GM12878 (cell line): ENCODE measurements around the gene TAF11. TPM values are rescaled to one million over a fixed set of nuclear protein-coding genes. Genes with fewer than 3 reads are reported as not detected.

Experiments used
- ATAC-seq: fragments of 200-7000 bp; cut with Tn5 transposase; 3 replicates; pipeline ENCODE4 v1.9.1; 2020; ENCODE audit warnings: mild to moderate bottlenecking, moderate library complexity
- BruUV-seq: library from RNA; stranded (reverse); fragments of 400-500 nt; replicated peaks from 2 replicates; lab custom pipeline; 2021; lab: Mats Ljungman, UMichigan
- CTCF ChIA-PET: fragments of 300-600 bp; sonication (Branson Sonifier 250); formaldehyde crosslinking; extraction: SDS; loops from one replicate; lab custom pipeline; 2021; ENCODE audit warnings: inconsistent platforms; lab: Yijun Ruan, JAX
- POLR2A ChIA-PET: fragments of 350-600 bp; formaldehyde crosslinking; extraction: SDS; loops from one replicate; lab custom pipeline; 2021; ENCODE audit warnings: inconsistent platforms; lab: Charles Lee
- RAD21 ChIA-PET: fragments of 300-600 bp; sonication (Branson Sonifier 250); formaldehyde crosslinking; loops from one replicate; lab custom pipeline; 2023; ENCODE audit warnings: antibody characterized with exemption; ENCODE audit not compliant: unreplicated experiment; lab: Charles Lee
- SMC1A ChIA-PET: fragments of 300-600 bp; sonication (Branson Sonifier 250); formaldehyde crosslinking; loops from one replicate; lab custom pipeline; 2023; ENCODE audit not compliant: unreplicated experiment, uncharacterized antibody; lab: Charles Lee
- DNase-seq: peaks from one replicate; pipeline ENCODE4 v3.0.0-alpha.2; 2011; ENCODE audit warnings: low read depth, low spot score
- FAIRE-seq: peaks from 3 replicates; lab custom pipeline; 2011; peaks lifted over from hg19 to GRCh38; lab: Jason Lieb, UNC
- H2AFZ ChIP-seq: 2 replicates; pipeline ENCODE4 v1.6.0; 2011; ENCODE audit warnings: low read depth, low read length, control low read depth; ENCODE audit not compliant: control insufficient read depth
- H3K27ac ChIP-seq: 2 replicates; pipeline ENCODE4 v1.5.1; 2011; ENCODE audit warnings: control low read depth; ENCODE audit not compliant: control insufficient read depth, insufficient read depth
- H3K27me3 ChIP-seq, 2 experiments: replicated peaks in 1 of 2; 2 replicates each; pipeline versions ENCODE4 v1.6.0 to v1.6.1; 2011; ENCODE audit warnings: low read length in 1 of 2; ENCODE audit not compliant: control insufficient read depth in 2 of 2, insufficient read depth in 2 of 2
- H3K36me3 ChIP-seq, 2 experiments: 2 replicates each; pipeline ENCODE4 v1.5.1; 2011; ENCODE audit warnings: low read length in 1 of 2; ENCODE audit not compliant: control insufficient read depth in 2 of 2, insufficient read depth in 2 of 2
- H3K4me1 ChIP-seq: 2 replicates; pipeline ENCODE4 v1.6.1; 2011; ENCODE audit warnings: mild to moderate bottlenecking, low read length, moderate library complexity, mixed read lengths; ENCODE audit not compliant: control insufficient read depth, insufficient read depth
- H3K4me2 ChIP-seq: 2 replicates; pipeline ENCODE4 v1.6.0; 2011; ENCODE audit warnings: control low read depth; ENCODE audit not compliant: control insufficient read depth, insufficient read depth
- H3K4me3 ChIP-seq: fragments of 200-600 bp; sonication (generic); 2 replicates; pipeline ENCODE4 v1.5.1; 2016
- H3K79me2 ChIP-seq: 2 replicates; pipeline ENCODE4 v1.6.0; 2011; ENCODE audit warnings: low read length; ENCODE audit not compliant: control insufficient read depth, insufficient read depth
- H3K9ac ChIP-seq: 2 replicates; pipeline ENCODE4 v1.8.0; 2011; ENCODE audit warnings: low read length, control low read depth, mixed read lengths; ENCODE audit not compliant: control insufficient read depth, insufficient read depth
- H3K9me3 ChIP-seq: replicated peaks from 3 replicates; pipeline ENCODE4 v1.5.1; 2011; ENCODE audit warnings: mild to moderate bottlenecking, low read length; ENCODE audit not compliant: control insufficient read depth, insufficient read depth
- H4K20me1 ChIP-seq: 2 replicates; pipeline ENCODE4 v1.6.0; 2011; ENCODE audit not compliant: control insufficient read depth, insufficient read depth
- BCLAF1 ChIP-seq: fragments of 450-650 bp; IDR thresholded peaks from 2 replicates; pipeline ENCODE4 v1.6.1; 2017; ENCODE audit warnings: antibody characterized with exemption, mild to moderate bottlenecking, moderate library complexity
- BHLHE40 ChIP-seq, 2 experiments: fragments of 450-650 bp in 1 of 2; IDR thresholded peaks; 2 replicates each; pipeline ENCODE4 v1.6.1; 2011 to 2017; ENCODE audit warnings: low read depth in 2 of 2, borderline replicate concordance in 1 of 2, improper control_type of control experiment in 1 of 2, low read length in 1 of 2, mild to moderate bottlenecking in 1 of 2
- CEBPZ ChIP-seq: fragments of 150-350 bp; IDR thresholded peaks from 2 replicates; pipeline ENCODE4 v1.6.1; 2016; ENCODE audit warnings: low read depth, low read length
- EP300 ChIP-seq, 2 experiments: fragments of 150-350 bp in 1 of 2; IDR thresholded peaks; 2 replicates each; pipeline ENCODE4 v1.6.1; 2011 to 2012; ENCODE audit warnings: low read depth in 2 of 2, low read length in 2 of 2, borderline replicate concordance in 1 of 2, improper control_type of control experiment in 1 of 2, inconsistent platforms in 1 of 2; ENCODE audit not compliant: control insufficient read depth in 1 of 2
- EZH2 ChIP-seq: IDR thresholded peaks from 2 replicates; pipeline ENCODE4 v1.6.1; 2012; ENCODE audit warnings: low read depth, mild to moderate bottlenecking, control low read depth, inconsistent platforms, low read length, borderline replicate concordance; ENCODE audit not compliant: control insufficient read depth
- IRF5 ChIP-seq: fragments of 450-650 bp; IDR thresholded peaks from 2 replicates; pipeline ENCODE4 v1.6.1; 2017; ENCODE audit warnings: borderline replicate concordance
- MTA2 ChIP-seq: fragments of 450-650 bp; IDR thresholded peaks from 2 replicates; pipeline ENCODE4 v1.6.1; 2016; ENCODE audit warnings: low read depth, mild to moderate bottlenecking, moderate library complexity
- RAD21 ChIP-seq: IDR thresholded peaks from 2 replicates; pipeline ENCODE4 v1.6.1; 2011; ENCODE audit warnings: mild to moderate bottlenecking, low read depth, low read length, moderate library complexity; ENCODE audit not compliant: insufficient read depth
- TCF12 ChIP-seq: IDR thresholded peaks from 2 replicates; pipeline ENCODE4 v1.6.1; 2011; ENCODE audit warnings: low read depth, mild to moderate bottlenecking, low read length
- TCF7 ChIP-seq: IDR thresholded peaks from 2 replicates; pipeline ENCODE4 v1.6.1; 2014; ENCODE audit warnings: antibody characterized with exemption, borderline replicate concordance
- ZBTB11 ChIP-seq: fragments of 450-650 bp; formaldehyde crosslinking; IDR thresholded peaks from 2 replicates; pipeline ENCODE4 v1.5.0; 2022; ENCODE audit warnings: mild to moderate bottlenecking, missing genetic modification characterization
- in situ Hi-C: fragments of 300-500 bp; cut with MboI; formaldehyde crosslinking; loops from 9 replicates; pipeline ENCODE4 v1.14.3; 2018; ENCODE audit warnings: mixed read lengths
- intact Hi-C: fragments of 100-400 bp; cut with micrococcal nuclease; formaldehyde crosslinking; loops from one replicate; pipeline ENCODE4 v1.14.2; 2022; ENCODE audit not compliant: unreplicated experiment
- polyA plus RNA-seq, 11 experiments: library from polyadenylated mRNA; depleted of rRNA in 4 of 11; unstranded in 6 of 11; stranded (reverse) in 5 of 11; fragments of >200 nt; fragmentation: Nextera tagmentation in 4 of 11; fragmentation: Illumina TruSeq in 1 of 11; extraction: Ambion mirVana in 4 of 11; extraction: Trizol in 1 of 11; gene quantifications; 1 replicate in 1 of 11; 2 replicates in 10 of 11; pipeline versions ENCODE4 v1.2.1 to v1.2.3, GENCODE V29; 2011 to 2016; ENCODE audit warnings: inconsistent platforms in 2 of 11, missing spikeins in 2 of 11, low read depth in 1 of 11
- total RNA-seq, 4 experiments: library from RNA; depleted of rRNA in 3 of 4; stranded (reverse); fragments of >200 nt in 3 of 4; fragmentation: Illumina TruSeq in 1 of 4; extraction: Trizol in 1 of 4; gene quantifications; 2 replicates each; pipeline versions ENCODE4 v1.2.1 to v1.2.3, GENCODE V29; 2013 to 2021

The TAF11 gene
- total and polyA plus RNA-seq, 10 of the 15 experiments (the other 5 are each of a cell fraction or from before 2014, with no cell fraction given): 24.6 to 59.2 (median 32.0) TPM

GRCh38 chr6:34926655-34927054 is 38.8 kb upstream of the TAF11 start:
- ChIA-PET POLR2A (interaction anchor here (0.6 kb wide), 1 partner anchor 78 kb away, joined by 7 read pairs; no protein-coding TSS in a partner anchor), RAD21 (no interaction called here), CTCF (no interaction called here), SMC1A (no interaction called here)
- Histone ChIP-seq H2AFZ (no peak overlapping the region), H3K4me1 (no peaks in the 10 kb centered on the region), H3K9me3 (no peaks in the 10 kb centered on the region), H3K4me3 (no peak overlapping the region), H3K36me3 (no peaks in the 10 kb centered on the region), H3K27me3 (no peaks in the 10 kb centered on the region), H3K9ac (no peak overlapping the region), H3K27ac (no peak overlapping the region)
- in situ Hi-C loops: no loop called here
- intact Hi-C loops: no loop called here
- BruUV-seq: no TSS peak
- DNase-seq: no peak
- TF ChIP-seq TCF12: no peak
- TF ChIP-seq CEBPZ: no peak
- TF ChIP-seq EZH2: no peak
- no peak for TF ChIP-seq BHLHE40 (IDR thresholded peaks at IDR 0.05; ENCODE audit: borderline replicate concordance in 1 of 2, low read depth in 2 of 2, low read length in 1 of 2)
- no peak for TF ChIP-seq RAD21
- no peak for TF ChIP-seq TCF7
- TF ChIP-seq BCLAF1: no peak
- TF ChIP-seq EP300 (IDR thresholded peaks at IDR 0.05; ENCODE audit: borderline replicate concordance in 1 of 2, control insufficient read depth in 1 of 2, low read depth in 2 of 2, low read length in 2 of 2): no peak
- TF ChIP-seq MTA2: no peak
- TF ChIP-seq ZBTB11 (CRISPR knock-in tag): no peak
- TF ChIP-seq IRF5: no peak
- TF ChIP-seq, all 136 proteins: peak for 0
- no peak overlapping the region for H3K4me2 ChIP-seq
- H4K20me1 ChIP-seq: no peaks in the 10 kb centered on the region
- no peaks in the 10 kb centered on the region for H3K79me2 ChIP-seq
- FAIRE-seq (no peak), ATAC-seq (no peak)
